Measurements from ENCODE around the gene ALG12.

Gene ALG12

GRCh38 chr22:49914256-49914655 lies 4.0 kb downstream of the ALG12 start:
- Histone ChIP-seq H3K36me3 (ENCODE audit: control insufficient read depth in 2 of 2, insufficient read depth in 2 of 2, low read length in 2 of 2) (peaks cover 5 to 16% of the 10 kb centered on the region in 2 donors), H3K9ac (ENCODE audit: low read length in 2 of 2) (no peak overlapping the region), H3K27me3 (ENCODE audit: control insufficient read depth in 1 of 2, insufficient read depth in 2 of 2, low read length in 2 of 2) (no peaks in the 10 kb centered on the region), H3K4me3 (ENCODE audit: low read length in 2 of 2) (no peak overlapping the region), H3K9me3 (ENCODE audit: control insufficient read depth in 2 of 2, low read length in 2 of 2) (no peaks in the 10 kb centered on the region), H3K27ac (ENCODE audit: low read length) (no peak overlapping the region), H3K4me1 (ENCODE audit: control insufficient read depth, insufficient read depth, low read length) (peaks cover 19% of the 10 kb centered on the region)

GRCh38 chr22:49913446-49913845 lies 4.8 kb downstream of the ALG12 start:
- H3K9ac ChIP-seq (ENCODE audit: low read length in 2 of 2) = no peak overlapping the region
- peaks cover 14% of the 10 kb centered on the region for H3K4me1 ChIP-seq (ENCODE audit: control insufficient read depth, insufficient read depth, low read length)
- no peak overlapping the region for H3K27ac ChIP-seq (ENCODE audit: low read length)
- no peaks in the 10 kb centered on the region for H3K9me3 ChIP-seq (ENCODE audit: control insufficient read depth in 2 of 2, low read length in 2 of 2)
- H3K36me3 ChIP-seq (ENCODE audit: control insufficient read depth in 2 of 2, insufficient read depth in 2 of 2, low read length in 2 of 2) = peaks cover 5 to 18% of the 10 kb centered on the region in 2 donors
- H3K4me3 ChIP-seq (ENCODE audit: low read length in 2 of 2) = no peak overlapping the region
- H3K27me3 ChIP-seq (ENCODE audit: control insufficient read depth in 1 of 2, insufficient read depth in 2 of 2, low read length in 2 of 2) = no peaks in the 10 kb centered on the region

GRCh38 chr22:49913026-49913425 lies 5.2 kb downstream of the ALG12 start:
- no peak overlapping the region for H3K9ac ChIP-seq (ENCODE audit: low read length in 2 of 2)
- H3K9me3 ChIP-seq (ENCODE audit: control insufficient read depth in 2 of 2, low read length in 2 of 2) = no peaks in the 10 kb centered on the region
- H3K27ac ChIP-seq (ENCODE audit: low read length) = no peak overlapping the region
- H3K4me3 ChIP-seq (ENCODE audit: low read length in 2 of 2) = no peak overlapping the region
- no peaks in the 10 kb centered on the region for H3K27me3 ChIP-seq (ENCODE audit: control insufficient read depth in 1 of 2, insufficient read depth in 2 of 2, low read length in 2 of 2)
- H3K36me3 ChIP-seq (ENCODE audit: control insufficient read depth in 2 of 2, insufficient read depth in 2 of 2, low read length in 2 of 2) = peaks cover 5 to 18% of the 10 kb centered on the region in 2 donors
- H3K4me1 ChIP-seq (ENCODE audit: control insufficient read depth, insufficient read depth, low read length) = peaks cover 12% of the 10 kb centered on the region

- H3K4me1 ChIP-seq (ENCODE audit: control insufficient read depth, insufficient read depth, low read length) = peaks cover 3% of the 10 kb centered on the region
- H3K9me3 ChIP-seq (ENCODE audit: control insufficient read depth in 2 of 2, low read length in 2 of 2) = no peaks in the 10 kb centered on the region
- H3K4me3 ChIP-seq (ENCODE audit: low read length in 2 of 2) = no peak overlapping the region
- no peak overlapping the region for H3K27ac ChIP-seq (ENCODE audit: low read length)
- H3K36me3 ChIP-seq (ENCODE audit: control insufficient read depth in 2 of 2, insufficient read depth in 2 of 2, low read length in 2 of 2) = peaks cover 5 to 27% of the 10 kb centered on the region in 2 donors
- no peak overlapping the region for H3K9ac ChIP-seq (ENCODE audit: low read length in 2 of 2)
- H3K27me3 ChIP-seq (ENCODE audit: control insufficient read depth in 1 of 2, insufficient read depth in 2 of 2, low read length in 2 of 2) = no peaks in the 10 kb centered on the region
Observed at GRCh38 chr22:49911881-49912625, 6.2 kb downstream of the ALG12 start.

GRCh38 chr22:49910229-49911155 lies 7.7 kb downstream of the ALG12 start:
- Histone ChIP-seq H3K27me3 (ENCODE audit: control insufficient read depth in 1 of 2, insufficient read depth in 2 of 2, low read length in 2 of 2) (no peaks in the 10 kb centered on the region), H3K27ac (ENCODE audit: low read length) (no peak overlapping the region), H3K36me3 (ENCODE audit: control insufficient read depth in 2 of 2, insufficient read depth in 2 of 2, low read length in 2 of 2) (peaks cover 5 to 31% of the 10 kb centered on the region in 2 donors), H3K9me3 (ENCODE audit: control insufficient read depth in 2 of 2, low read length in 2 of 2) (no peaks in the 10 kb centered on the region), H3K9ac (ENCODE audit: low read length in 2 of 2) (no peak overlapping the region), H3K4me3 (ENCODE audit: low read length in 2 of 2) (no peak overlapping the region), H3K4me1 (ENCODE audit: control insufficient read depth, insufficient read depth, low read length) (no peaks in the 10 kb centered on the region)

- no peak overlapping the region for H3K4me3 ChIP-seq (ENCODE audit: low read length in 2 of 2)
- H3K9me3 ChIP-seq (ENCODE audit: control insufficient read depth in 2 of 2, low read length in 2 of 2) = no peaks in the 10 kb centered on the region
- H3K27me3 ChIP-seq (ENCODE audit: control insufficient read depth in 1 of 2, insufficient read depth in 2 of 2, low read length in 2 of 2) = no peaks in the 10 kb centered on the region
- H3K27ac ChIP-seq (ENCODE audit: low read length) = no peak overlapping the region
- no peaks in the 10 kb centered on the region for H3K4me1 ChIP-seq (ENCODE audit: control insufficient read depth, insufficient read depth, low read length)
- peaks cover 5 to 33% of the 10 kb centered on the region in 2 donors for H3K36me3 ChIP-seq (ENCODE audit: control insufficient read depth in 2 of 2, insufficient read depth in 2 of 2, low read length in 2 of 2)
- no peak overlapping the region for H3K9ac ChIP-seq (ENCODE audit: low read length in 2 of 2)
Observed at GRCh38 chr22:49909476-49910205, 8.6 kb downstream of the ALG12 start.

- Histone ChIP-seq H3K27me3 (ENCODE audit: control insufficient read depth in 1 of 2, insufficient read depth in 2 of 2, low read length in 2 of 2) (no peaks in the 10 kb centered on the region), H3K9me3 (ENCODE audit: control insufficient read depth in 2 of 2, low read length in 2 of 2) (no peaks in the 10 kb centered on the region), H3K4me3 (ENCODE audit: low read length in 2 of 2) (no peak overlapping the region), H3K9ac (ENCODE audit: low read length in 2 of 2) (no peak overlapping the region), H3K4me1 (ENCODE audit: control insufficient read depth, insufficient read depth, low read length) (no peaks in the 10 kb centered on the region), H3K36me3 (ENCODE audit: control insufficient read depth in 2 of 2, insufficient read depth in 2 of 2, low read length in 2 of 2) (peaks cover 11 to 43% of the 10 kb centered on the region in 2 donors), H3K27ac (ENCODE audit: low read length) (no peak overlapping the region)
Observed at GRCh38 chr22:49907807-49908206, 10.4 kb downstream of the ALG12 start.

GRCh38 chr22:49906799-49907290 lies 11.4 kb downstream of the ALG12 start:
- no peaks in the 10 kb centered on the region for H3K4me1 ChIP-seq (ENCODE audit: control insufficient read depth, insufficient read depth, low read length)
- peaks cover 19 to 48% of the 10 kb centered on the region in 2 donors for H3K36me3 ChIP-seq (ENCODE audit: control insufficient read depth in 2 of 2, insufficient read depth in 2 of 2, low read length in 2 of 2)
- H3K27ac ChIP-seq (ENCODE audit: low read length) = no peak overlapping the region
- H3K4me3 ChIP-seq (ENCODE audit: low read length in 2 of 2) = no peak overlapping the region
- H3K27me3 ChIP-seq (ENCODE audit: control insufficient read depth in 1 of 2, insufficient read depth in 2 of 2, low read length in 2 of 2) = no peaks in the 10 kb centered on the region
- no peak overlapping the region for H3K9ac ChIP-seq (ENCODE audit: low read length in 2 of 2)
- no peaks in the 10 kb centered on the region for H3K9me3 ChIP-seq (ENCODE audit: control insufficient read depth in 2 of 2, low read length in 2 of 2)

GRCh38 chr22:49906071-49906798 lies 12.0 kb downstream of the ALG12 start:
- H3K27me3 ChIP-seq (ENCODE audit: control insufficient read depth in 1 of 2, insufficient read depth in 2 of 2, low read length in 2 of 2) = no peaks in the 10 kb centered on the region
- H3K27ac ChIP-seq (ENCODE audit: low read length) = no peak overlapping the region
- H3K36me3 ChIP-seq (ENCODE audit: control insufficient read depth in 2 of 2, insufficient read depth in 2 of 2, low read length in 2 of 2) = peaks cover 25 to 54% of the 10 kb centered on the region in 2 donors
- H3K9me3 ChIP-seq (ENCODE audit: control insufficient read depth in 2 of 2, low read length in 2 of 2) = no peaks in the 10 kb centered on the region
- no peak overlapping the region for H3K9ac ChIP-seq (ENCODE audit: low read length in 2 of 2)
- no peaks in the 10 kb centered on the region for H3K4me1 ChIP-seq (ENCODE audit: control insufficient read depth, insufficient read depth, low read length)
- H3K4me3 ChIP-seq (ENCODE audit: low read length in 2 of 2) = no peak overlapping the region

GRCh38 chr22:49905465-49905864 lies 12.8 kb downstream of the ALG12 start:
- no peaks in the 10 kb centered on the region for H3K4me1 ChIP-seq (ENCODE audit: control insufficient read depth, insufficient read depth, low read length)
- H3K9ac ChIP-seq (ENCODE audit: low read length in 2 of 2) = no peak overlapping the region
- H3K4me3 ChIP-seq (ENCODE audit: low read length in 2 of 2) = no peak overlapping the region
- no peaks in the 10 kb centered on the region for H3K27me3 ChIP-seq (ENCODE audit: control insufficient read depth in 1 of 2, insufficient read depth in 2 of 2, low read length in 2 of 2)
- no peak overlapping the region for H3K27ac ChIP-seq (ENCODE audit: low read length)
- H3K9me3 ChIP-seq (ENCODE audit: control insufficient read depth in 2 of 2, low read length in 2 of 2) = no peaks in the 10 kb centered on the region
- peaks cover 33 to 57% of the 10 kb centered on the region in 2 donors for H3K36me3 ChIP-seq (ENCODE audit: control insufficient read depth in 2 of 2, insufficient read depth in 2 of 2, low read length in 2 of 2)

Measured in stomach smooth muscle (tissue), 2 donors.